PC-3 (cell line): ENCODE results near the gene CYP21A2.

Experiments used
- EZH2 ChIP-seq: fragments of 300-600 bp; sonication (generic); IDR thresholded peaks from one replicate; pipeline ENCODE4 v1.6.1; 2017; ENCODE audit warnings: antibody characterized with exemption, mild to moderate bottlenecking, low read length; ENCODE audit not compliant: unreplicated experiment
- EZH2phosphoT487 ChIP-seq: fragments of 300-600 bp; sonication (generic); IDR thresholded peaks from 2 replicates; pipeline ENCODE4 v1.6.1; 2018; ENCODE audit warnings: mild to moderate bottlenecking, antibody characterized with exemption, low read length, borderline replicate concordance
- TF ChIP-seq, protein P1 (sequence below): fragments of 300-600 bp; sonication (generic); conservative IDR thresholded peaks from 2 replicates; pipeline ENCODE4 v1.5.1; 2017; ENCODE audit warnings: antibody characterized with exemption, low read depth, mild to moderate bottlenecking, low read length

GRCh38 chr6:32088487-32089049 is 50.4 kb downstream of the CYP21A2 start:
- TF ChIP-seq, protein P1, sequence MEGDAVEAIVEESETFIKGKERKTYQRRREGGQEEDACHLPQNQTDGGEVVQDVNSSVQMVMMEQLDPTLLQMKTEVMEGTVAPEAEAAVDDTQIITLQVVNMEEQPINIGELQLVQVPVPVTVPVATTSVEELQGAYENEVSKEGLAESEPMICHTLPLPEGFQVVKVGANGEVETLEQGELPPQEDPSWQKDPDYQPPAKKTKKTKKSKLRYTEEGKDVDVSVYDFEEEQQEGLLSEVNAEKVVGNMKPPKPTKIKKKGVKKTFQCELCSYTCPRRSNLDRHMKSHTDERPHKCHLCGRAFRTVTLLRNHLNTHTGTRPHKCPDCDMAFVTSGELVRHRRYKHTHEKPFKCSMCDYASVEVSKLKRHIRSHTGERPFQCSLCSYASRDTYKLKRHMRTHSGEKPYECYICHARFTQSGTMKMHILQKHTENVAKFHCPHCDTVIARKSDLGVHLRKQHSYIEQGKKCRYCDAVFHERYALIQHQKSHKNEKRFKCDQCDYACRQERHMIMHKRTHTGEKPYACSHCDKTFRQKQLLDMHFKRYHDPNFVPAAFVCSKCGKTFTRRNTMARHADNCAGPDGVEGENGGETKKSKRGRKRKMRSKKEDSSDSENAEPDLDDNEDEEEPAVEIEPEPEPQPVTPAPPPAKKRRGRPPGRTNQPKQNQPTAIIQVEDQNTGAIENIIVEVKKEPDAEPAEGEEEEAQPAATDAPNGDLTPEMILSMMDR: no peak
- TF ChIP-seq EZH2 (no peak), EZH2phosphoT487 (no peak)
